Neural cell (in vitro differentiated cells): ENCODE data around the gene MUC5B.

ENCODE experiments used
- CTCF ChIP-seq: fragments of 450-650 bp; IDR thresholded peaks from 2 replicates; pipeline ENCODE4 v1.5.1; 2014; ENCODE audit warnings: antibody characterized with exemption, mild to moderate bottlenecking, moderate library complexity; ENCODE audit not compliant: poor library complexity, severe bottlenecking
- EP300 ChIP-seq: fragments of 450-650 bp; conservative IDR thresholded peaks from 2 replicates; pipeline ENCODE4 v1.6.1; 2014; ENCODE audit warnings: antibody characterized with exemption, mild to moderate bottlenecking, moderate library complexity; ENCODE audit not compliant: poor library complexity, severe bottlenecking
- EZH2 ChIP-seq: fragments of 200-600, 300-800 bp; shearing (Covaris generic), sonication (generic); IDR thresholded peaks from 2 replicates; pipeline ENCODE4 v1.6.1; 2014; ENCODE audit warnings: antibody characterized with exemption, low read length, borderline replicate concordance, mild to moderate bottlenecking; ENCODE audit not compliant: insufficient read depth, poor library complexity, severe bottlenecking
- MXI1 ChIP-seq: fragments of 450-650 bp; conservative IDR thresholded peaks from 2 replicates; pipeline ENCODE4 v1.6.1; 2014; ENCODE audit warnings: antibody characterized with exemption, mild to moderate bottlenecking; ENCODE audit not compliant: poor library complexity, severe bottlenecking
- POLR2AphosphoS5 ChIP-seq: IDR thresholded peaks from 2 replicates; pipeline ENCODE4 v1.6.1; 2012
- RAD21 ChIP-seq: fragments of 450-650 bp; conservative IDR thresholded peaks from 2 replicates; pipeline ENCODE4 v1.6.1; 2014; ENCODE audit warnings: antibody characterized with exemption, mild to moderate bottlenecking, moderate library complexity
- TAF1 ChIP-seq: IDR thresholded peaks from 2 replicates; pipeline ENCODE4 v1.6.1; 2012; ENCODE audit warnings: low read depth
- TF ChIP-seq, protein P1 (sequence below): IDR thresholded peaks from 2 replicates; pipeline ENCODE4 v1.6.1; 2012; ENCODE audit warnings: borderline replicate concordance

DNA sequence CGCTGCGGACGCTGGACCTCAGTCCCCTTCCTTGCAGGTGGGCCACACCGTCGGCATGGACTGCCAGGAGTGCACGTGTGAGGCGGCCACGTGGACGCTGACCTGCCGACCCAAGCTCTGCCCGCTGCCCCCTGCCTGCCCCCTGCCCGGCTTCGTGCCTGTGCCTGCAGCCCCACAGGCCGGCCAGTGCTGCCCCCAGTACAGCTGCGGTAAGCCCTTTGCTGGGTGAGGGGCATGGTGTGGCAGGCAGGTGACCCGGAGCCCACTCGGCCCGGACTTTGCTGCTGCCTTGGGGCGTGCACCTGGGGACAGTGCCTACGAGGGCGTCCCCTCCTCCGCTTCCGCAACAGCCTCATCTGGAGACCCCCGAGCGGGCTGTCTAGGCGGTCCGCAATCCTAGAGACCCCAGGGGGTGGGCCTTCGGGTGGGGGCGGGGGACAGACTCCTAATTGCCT, 25.4 kb upstream of the MUC5B start:
- TF ChIP-seq EZH2 (no peak), TAF1 (no peak), CTCF (no peak), RAD21 (no peak), EP300 (no peak), POLR2AphosphoS5 (no peak), MXI1 (no peak)
- TF ChIP-seq, protein P1, sequence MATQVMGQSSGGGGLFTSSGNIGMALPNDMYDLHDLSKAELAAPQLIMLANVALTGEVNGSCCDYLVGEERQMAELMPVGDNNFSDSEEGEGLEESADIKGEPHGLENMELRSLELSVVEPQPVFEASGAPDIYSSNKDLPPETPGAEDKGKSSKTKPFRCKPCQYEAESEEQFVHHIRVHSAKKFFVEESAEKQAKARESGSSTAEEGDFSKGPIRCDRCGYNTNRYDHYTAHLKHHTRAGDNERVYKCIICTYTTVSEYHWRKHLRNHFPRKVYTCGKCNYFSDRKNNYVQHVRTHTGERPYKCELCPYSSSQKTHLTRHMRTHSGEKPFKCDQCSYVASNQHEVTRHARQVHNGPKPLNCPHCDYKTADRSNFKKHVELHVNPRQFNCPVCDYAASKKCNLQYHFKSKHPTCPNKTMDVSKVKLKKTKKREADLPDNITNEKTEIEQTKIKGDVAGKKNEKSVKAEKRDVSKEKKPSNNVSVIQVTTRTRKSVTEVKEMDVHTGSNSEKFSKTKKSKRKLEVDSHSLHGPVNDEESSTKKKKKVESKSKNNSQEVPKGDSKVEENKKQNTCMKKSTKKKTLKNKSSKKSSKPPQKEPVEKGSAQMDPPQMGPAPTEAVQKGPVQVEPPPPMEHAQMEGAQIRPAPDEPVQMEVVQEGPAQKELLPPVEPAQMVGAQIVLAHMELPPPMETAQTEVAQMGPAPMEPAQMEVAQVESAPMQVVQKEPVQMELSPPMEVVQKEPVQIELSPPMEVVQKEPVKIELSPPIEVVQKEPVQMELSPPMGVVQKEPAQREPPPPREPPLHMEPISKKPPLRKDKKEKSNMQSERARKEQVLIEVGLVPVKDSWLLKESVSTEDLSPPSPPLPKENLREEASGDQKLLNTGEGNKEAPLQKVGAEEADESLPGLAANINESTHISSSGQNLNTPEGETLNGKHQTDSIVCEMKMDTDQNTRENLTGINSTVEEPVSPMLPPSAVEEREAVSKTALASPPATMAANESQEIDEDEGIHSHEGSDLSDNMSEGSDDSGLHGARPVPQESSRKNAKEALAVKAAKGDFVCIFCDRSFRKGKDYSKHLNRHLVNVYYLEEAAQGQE, result no peak
